GM12873 (cell line): ENCODE measurements around the gene MCOLN2.

Experiments used
- TF ChIP-seq, protein P1 (sequence below): IDR thresholded peaks from 2 replicates; pipeline ENCODE4 v1.5.1; 2012; ENCODE audit warnings: low read depth, mild to moderate bottlenecking, moderate library complexity, low read length, control low read depth; ENCODE audit not compliant: insufficient read depth; ENCODE audit errors: missing control alignments

MCOLN2 gene

DNA sequence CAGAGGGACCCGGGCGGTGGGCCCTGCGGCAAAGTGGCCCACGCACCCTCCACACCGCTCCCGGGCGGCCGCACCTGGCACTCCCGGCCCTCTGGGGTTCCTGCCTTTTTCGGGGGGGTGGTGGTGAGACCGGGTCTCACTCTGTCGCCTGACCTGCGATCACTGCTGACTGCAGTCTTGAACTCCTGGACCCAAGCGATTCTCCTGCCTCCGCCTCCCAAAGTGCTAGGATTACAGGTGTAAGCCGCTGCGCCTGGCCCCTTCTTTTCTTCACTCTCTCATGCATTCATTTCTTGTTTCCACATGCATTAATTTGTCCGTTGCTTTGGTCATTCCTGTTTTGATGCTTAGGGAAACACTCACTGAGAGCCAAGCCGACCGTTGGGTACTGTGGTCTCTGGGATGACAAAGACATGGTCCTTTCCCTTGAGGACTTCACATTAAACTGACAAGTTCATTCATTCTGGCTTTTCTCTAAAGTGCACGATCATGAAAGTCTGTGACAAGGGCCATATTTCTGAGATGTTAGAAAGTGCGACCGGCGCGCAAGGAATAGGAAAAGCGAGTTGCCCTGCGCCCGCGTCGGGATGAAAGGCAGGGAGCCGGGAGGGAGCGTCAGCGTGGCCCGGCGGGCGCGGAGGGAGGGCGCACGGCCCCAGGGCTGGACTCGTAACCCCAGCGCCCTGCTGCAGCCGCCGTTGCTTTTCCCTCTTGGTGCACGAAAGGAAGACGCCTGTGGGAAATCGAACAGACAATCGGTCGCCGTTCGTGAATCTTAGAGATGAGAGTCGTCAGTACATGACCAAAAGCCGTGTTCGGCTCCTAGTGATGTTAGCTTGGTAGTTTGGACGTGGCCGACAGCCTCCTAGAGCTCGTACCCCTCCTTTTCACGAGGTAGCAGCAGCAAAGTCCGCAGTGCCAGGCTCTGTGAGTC is 1.0 kb upstream of the MCOLN2 start:
- TF ChIP-seq, protein P1, sequence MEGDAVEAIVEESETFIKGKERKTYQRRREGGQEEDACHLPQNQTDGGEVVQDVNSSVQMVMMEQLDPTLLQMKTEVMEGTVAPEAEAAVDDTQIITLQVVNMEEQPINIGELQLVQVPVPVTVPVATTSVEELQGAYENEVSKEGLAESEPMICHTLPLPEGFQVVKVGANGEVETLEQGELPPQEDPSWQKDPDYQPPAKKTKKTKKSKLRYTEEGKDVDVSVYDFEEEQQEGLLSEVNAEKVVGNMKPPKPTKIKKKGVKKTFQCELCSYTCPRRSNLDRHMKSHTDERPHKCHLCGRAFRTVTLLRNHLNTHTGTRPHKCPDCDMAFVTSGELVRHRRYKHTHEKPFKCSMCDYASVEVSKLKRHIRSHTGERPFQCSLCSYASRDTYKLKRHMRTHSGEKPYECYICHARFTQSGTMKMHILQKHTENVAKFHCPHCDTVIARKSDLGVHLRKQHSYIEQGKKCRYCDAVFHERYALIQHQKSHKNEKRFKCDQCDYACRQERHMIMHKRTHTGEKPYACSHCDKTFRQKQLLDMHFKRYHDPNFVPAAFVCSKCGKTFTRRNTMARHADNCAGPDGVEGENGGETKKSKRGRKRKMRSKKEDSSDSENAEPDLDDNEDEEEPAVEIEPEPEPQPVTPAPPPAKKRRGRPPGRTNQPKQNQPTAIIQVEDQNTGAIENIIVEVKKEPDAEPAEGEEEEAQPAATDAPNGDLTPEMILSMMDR = no peak

- TF ChIP-seq, protein P1 = no peak
These were observed 1.2 kb downstream of the MCOLN2 start for GRCh38 chr1:84995484-84996334.

DNA sequence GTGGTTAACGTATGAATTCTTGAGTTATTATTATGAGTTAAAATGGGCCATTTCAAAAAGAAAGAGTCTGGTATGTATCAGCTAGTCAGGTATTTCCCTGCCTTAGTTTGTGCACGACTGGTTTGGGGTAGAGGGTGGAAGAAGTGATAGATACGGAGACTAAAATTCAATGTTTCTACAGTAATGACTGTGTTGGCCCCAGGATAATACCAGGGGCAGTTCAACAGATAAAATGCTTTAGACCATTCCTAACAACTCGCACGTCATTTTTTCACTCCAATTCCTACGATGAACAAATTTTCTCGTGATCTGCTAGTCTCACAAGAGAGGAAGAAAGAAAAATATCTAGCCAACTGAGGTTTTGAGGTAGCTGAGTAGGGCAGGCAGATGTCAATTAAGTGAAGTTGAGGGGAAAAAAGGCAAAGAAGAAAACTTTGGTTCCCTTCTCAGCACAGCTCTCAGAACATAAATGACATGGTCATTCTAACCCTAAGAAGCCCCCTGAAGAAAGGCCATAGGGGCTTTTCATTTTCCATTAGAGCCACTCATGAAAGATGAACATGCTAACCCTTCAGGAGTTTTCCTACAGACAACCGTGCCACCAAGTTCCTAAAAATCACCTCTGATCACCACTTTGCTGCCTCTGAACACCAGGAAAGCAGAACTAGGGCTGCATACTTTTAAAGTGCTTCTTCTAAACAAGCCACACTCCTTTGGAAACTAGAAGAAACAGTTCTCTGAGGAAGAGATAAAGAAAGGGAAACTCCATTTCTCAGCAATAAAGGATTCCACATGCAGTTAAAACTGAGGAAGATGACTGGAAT is 5.6 kb downstream of the MCOLN2 start:
- TF ChIP-seq, protein P1 = no peak

DNA sequence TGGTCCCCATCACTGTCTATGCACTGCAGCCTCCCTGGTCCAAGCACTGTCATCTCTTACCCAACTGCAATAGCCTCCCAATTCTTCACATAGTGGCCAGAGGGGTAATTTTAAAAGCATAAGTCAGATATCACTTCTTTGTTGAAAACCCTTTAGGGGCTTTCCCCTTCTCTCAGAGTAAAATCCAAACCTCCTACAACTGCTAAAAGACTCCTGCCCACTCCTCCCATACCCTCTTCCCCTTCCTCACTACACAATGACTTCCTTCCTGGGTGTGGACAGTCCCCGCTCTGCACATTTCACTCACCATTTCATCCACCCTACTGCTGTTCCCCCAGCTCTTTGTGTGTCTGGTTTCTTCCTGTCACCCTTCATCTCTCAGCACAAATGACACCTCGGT is 8.3 kb downstream of the MCOLN2 start:
- TF ChIP-seq, protein P1 = no peak

DNA sequence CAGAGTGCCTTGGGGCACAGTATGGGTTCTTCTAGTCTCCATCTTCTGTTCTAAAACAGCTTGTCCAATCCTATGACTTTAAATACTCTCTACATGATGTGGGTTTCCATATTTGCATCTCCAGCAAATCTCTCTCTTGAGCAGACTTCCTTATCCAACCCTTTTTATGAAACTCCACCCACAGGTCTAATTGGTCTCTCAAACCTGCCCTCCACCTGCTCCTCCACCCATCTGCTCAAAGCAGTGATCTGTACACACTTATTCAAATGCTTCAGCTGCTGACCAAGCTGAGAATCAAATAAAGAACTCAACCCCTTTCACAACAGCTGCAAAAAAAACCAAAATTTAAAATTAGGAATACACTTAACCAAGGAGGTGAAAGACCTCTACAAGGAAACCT is 11.5 kb downstream of the MCOLN2 start:
- TF ChIP-seq, protein P1 = no peak

- TF ChIP-seq, protein P1 = no peak
These were observed 14.5 kb downstream of the MCOLN2 start for GRCh38 chr1:84982395-84982794.
